IPS-18c (cell line): ENCODE measurements around the gene ZC3H7A.

Source experiments
- H3K4me3 ChIP-seq: 2 replicates; pipeline ENCODE4 v1.7.0; 2013; ENCODE audit warnings: low read depth, mild to moderate bottlenecking, low read length, moderate library complexity; ENCODE audit not compliant: insufficient read depth
- H3K9me3 ChIP-seq: one replicate; pipeline ENCODE4 v1.6.1; 2013; ENCODE audit warnings: mild to moderate bottlenecking, low read length, moderate library complexity; ENCODE audit not compliant: control insufficient read depth, insufficient read depth

The ZC3H7A gene

DNA sequence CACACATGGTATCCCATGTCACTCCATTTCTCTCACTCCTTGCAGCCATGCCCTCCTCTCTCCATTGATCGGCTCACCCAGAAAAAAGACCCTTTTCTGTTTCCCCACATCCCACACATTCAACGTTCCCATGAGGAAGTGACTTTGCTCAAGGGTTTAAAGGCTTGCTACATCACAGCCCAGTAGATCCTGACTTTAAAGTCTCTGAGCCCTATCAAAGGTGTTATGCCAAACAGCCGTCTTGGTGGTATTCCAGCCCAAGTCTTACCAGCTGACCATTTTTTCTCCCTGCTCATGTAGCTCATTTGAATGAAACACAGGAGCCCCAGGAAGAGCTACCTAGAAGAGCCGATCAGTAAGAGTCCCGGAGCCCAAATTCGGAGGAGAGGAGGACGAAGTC, 47.0 kb downstream of the ZC3H7A start:
- H3K9me3 ChIP-seq, result no peaks in the 10 kb centered on the region
- no peak overlapping the region for H3K4me3 ChIP-seq

DNA sequence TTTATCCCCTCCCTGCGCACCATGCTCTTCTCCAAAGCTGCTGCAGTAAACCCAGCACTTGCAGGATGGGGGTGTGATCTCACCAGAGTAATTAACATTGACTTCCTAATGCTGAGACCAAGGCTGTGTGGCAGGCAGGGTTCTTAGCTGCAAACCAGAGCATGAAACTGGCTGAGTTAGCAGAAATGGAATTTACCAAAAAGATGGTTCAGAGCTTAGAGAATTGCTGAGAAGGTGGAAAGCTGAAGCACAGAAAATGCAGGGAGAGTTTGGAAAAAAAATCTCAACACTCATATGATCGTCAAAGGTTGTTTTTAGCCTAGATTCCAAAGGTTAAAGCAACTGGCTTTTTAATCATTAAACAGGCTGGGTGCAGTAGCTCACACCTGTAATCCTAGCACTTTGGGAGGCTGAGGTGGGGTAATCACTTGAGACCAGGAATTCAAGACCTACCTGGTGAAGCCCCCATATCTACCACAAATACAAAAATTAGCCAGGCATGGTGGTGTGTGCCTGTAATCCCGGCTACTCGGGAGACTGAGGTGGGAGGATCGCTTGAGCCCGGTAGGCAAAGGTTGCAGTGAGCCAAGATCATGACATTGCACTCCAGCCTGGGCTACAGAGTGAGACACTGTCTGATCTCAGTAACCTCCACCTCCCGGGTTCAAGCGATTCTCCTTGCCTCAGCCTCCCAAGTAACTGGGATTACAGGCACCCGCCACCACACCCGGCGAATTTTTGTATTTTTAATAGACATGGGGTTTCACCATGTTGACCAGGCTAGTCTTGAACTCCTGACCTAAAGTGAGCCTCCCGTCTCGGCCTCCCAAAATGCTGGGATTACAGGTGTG, 48.4 kb downstream of the ZC3H7A start:
- Histone ChIP-seq H3K9me3 (no peaks in the 10 kb centered on the region), H3K4me3 (no peak overlapping the region)

DNA sequence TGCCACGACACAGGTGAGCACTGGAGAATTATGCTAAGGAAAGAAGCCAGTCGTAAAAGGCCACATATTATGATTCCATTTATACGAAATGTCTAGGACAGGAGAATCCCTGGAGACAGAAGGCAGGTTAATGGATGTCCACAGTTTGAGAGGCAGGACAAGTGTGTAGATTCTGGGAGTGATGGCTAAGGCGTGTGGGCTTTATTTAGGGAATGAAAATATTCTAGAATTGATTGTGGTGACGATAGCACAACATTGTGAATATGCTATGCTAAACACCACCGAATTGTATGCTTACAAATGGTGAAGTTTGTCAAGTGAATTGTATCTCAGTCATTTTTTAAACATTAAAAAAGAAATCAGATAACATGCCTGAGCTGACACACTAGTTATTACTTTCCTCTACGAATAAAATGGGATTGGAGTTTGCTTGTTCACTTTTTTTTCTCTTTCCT, 49.1 kb downstream of the ZC3H7A start:
- H3K4me3 ChIP-seq, result no peak overlapping the region
- no peaks in the 10 kb centered on the region for H3K9me3 ChIP-seq

DNA sequence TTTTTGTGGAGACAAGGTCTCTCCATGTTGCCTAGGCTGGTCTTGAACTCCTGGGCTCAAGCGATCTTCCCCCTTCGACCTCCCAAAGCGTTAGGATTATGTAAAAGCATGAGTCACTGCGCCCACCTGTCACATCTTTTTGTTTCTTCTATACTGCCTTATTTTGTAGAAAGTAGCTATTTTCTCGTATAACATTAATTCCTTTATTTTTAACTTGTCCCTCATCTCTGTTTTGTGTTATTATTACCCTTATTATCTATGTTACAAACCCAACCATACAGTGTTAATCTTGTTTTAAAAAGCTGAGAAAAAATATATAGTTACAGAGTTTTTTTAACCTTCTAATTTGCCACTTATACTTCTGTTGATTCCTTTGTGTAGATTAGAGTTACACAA, 53.0 kb downstream of the ZC3H7A start:
- no peak overlapping the region for H3K4me3 ChIP-seq
- H3K9me3 ChIP-seq, result no peaks in the 10 kb centered on the region

DNA sequence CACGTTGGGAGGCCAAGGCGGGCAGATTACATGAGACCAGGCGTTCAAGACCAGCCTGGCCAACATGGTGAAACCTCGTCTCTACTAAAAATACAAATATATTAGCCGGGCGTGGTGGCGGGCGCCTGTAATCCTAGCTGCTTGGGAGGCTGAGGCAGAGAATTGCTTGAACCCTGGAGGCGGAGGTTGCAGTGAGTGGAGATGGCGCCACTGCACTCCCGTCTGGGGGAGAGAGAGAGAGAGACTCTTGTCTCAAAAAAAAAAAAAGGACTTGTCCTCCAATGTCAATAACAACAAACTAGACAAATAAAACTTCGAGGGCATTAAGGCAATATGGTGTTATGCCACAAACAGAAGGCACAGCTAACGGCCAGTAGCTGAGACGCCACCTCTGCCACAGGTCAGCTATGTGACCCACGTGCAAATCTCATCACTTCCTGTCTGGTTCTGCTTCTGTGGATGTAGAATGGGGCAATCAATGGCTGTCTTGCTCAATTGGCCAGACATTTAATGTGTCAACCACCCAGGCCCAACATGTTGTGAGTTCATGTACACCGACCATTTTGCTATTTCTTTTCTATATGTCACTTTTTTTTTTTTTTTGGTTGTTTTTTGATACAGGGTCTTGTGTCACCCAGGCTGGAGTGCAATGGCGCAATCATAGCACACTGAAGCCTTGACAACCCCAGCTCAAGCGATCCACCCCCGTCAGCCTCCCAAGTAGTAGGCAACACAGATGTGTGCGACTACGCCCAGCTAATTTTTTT, 53.6 kb downstream of the ZC3H7A start:
- peak overlapping the region; percentile 93 for H3K4me3 ChIP-seq
- H3K9me3 ChIP-seq, result no peaks in the 10 kb centered on the region

DNA sequence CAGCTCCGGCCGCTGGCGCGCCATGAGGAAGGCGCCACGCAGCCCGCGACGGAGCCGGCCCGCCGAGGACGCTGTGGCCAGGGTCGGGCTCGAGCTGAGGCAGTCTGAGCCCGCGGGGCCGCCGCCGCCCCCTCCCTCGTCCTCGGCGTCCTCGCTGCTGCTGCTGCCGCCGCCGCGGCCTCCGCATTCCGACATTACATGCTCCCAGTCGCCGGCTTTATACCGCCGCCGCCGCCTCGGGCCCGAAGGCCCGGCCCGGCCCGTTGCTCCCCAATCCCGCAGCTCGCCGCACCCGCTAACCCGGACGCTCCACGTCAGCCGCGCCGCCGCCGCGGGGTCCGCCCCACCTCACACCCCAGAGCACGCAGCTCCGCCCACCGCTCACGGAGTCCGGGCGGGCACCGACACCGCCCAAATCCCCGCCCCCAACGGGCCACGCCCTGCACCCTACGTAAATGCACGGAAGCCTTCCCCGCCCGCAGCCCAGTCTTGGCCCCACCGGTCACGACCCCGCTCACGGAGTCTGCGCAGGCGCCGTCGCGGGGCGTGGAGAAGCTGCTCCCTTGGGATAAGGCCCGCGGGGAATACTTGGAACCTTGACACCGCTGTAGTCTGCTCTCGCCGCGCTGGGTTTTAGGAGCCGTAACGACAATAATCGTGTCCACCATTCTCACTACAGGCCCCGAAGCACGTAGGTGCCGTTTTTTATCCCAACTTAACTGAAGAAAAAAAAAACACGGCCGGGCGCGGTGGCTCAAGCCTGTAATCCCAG, 54.3 kb downstream of the ZC3H7A start, which contains the start of gene TXNDC11:
Gene TXNDC11 (minus strand): TSS at position 322 of the 772 bp plus-strand sequence. CDS start 127 bp downstream, at position 195.
- Histone ChIP-seq H3K4me3 (peak within 1 kb of the TSS; percentile 93), H3K9me3 (no peaks in the 10 kb centered on the region)

DNA sequence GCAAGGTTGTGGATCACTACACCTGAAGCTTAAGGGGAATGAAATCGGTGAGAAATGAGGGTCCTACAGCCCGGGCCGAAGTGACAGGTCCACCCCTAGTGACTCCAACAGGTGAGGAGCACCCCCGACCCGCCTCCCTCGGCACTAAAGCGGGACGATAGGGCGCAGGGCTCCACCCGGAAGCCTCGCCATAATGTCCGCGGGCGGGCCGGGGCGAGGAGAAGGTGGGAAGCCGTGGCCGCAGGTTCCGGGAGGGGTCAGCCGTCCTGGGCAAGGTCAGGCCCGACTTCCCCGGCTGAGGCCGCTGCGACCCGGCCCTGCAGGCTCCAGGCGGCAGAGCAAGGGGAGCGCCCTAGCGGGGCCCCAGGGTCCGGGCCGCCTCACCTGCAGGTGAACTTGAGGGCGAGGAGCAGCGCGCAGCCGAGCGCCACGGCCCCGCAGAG, 54.9 kb downstream of the ZC3H7A start:
- Histone ChIP-seq H3K4me3 (peak overlapping the region; percentile 93), H3K9me3 (no peaks in the 10 kb centered on the region)

DNA sequence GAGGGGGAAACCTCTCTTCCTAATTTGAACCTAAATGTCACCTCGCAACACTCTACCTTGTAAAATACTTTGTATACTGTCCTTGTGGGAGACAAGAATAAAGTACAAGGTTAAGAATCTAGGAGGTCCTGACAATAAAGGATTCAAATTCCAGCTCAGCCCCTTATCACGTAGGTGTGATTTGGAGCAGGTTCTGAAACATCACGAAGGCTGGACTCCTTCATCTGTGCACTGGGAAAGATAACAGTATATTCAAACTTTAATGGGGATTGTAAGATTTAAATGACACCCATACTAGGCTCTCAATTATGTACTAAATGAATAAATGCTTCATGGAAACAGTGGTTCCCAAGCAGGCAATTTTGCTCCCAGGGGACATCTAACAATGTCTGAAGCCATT, 56.5 kb downstream of the ZC3H7A start:
- Histone ChIP-seq H3K4me3 (no peak overlapping the region), H3K9me3 (no peaks in the 10 kb centered on the region)

DNA sequence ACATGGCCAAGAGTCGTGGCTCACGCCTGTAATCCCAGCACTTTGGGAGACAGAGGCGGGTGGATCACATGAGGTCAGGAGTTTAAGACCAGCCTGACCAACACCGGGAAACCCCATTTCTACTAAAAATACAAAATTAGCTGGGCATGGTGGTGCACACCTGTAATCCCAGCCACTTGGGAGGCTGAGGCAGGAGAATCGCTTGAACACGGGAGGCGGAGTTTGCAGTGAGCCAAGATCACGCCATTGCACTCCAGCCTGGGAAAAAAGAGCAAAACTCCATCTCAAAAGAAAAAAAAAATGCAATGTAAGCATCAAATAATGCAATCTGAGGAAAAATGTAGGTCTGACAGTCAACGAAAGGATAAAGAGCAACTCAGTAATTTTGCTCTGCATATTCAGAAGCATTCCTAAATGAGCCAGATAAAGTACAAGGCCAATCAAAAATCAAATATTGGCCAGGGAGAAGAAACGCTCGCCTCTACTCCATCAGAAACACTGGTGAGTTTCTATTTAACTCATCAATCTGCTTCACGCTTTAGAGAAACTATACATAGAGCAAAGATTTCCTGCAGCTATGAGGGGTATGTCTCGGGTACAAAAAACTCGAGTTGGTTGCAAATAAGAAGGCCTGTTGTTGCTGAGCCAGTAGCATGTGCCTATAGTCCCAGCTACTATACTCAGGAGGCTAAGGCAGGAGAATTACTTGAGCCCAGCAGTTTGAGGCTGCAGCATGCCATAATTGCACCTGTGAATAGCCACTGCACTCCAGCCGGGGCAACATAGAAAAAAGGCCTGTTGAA, 58.1 kb downstream of the ZC3H7A start:
- no peaks in the 10 kb centered on the region for H3K9me3 ChIP-seq
- no peak overlapping the region for H3K4me3 ChIP-seq

DNA sequence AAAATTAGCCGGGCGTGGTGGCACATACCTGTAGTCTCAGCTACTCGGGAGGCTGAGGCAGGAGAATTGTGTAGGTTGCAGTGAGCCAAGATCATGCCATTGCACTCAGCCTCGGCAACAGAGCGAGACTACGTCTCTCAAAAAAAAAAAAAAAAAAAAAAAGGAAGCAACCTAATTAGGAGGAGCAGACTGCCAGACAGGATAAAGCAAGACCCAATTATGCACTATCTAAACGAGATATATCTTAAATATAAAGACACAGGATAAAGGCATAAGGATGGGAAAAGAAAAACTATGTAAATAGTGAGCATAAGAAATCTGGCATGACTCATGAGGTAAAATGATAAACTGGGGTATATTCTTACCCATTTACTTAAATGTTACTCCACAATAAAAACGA, 59.3 kb downstream of the ZC3H7A start:
- Histone ChIP-seq H3K4me3 (no peak overlapping the region), H3K9me3 (no peaks in the 10 kb centered on the region)

DNA sequence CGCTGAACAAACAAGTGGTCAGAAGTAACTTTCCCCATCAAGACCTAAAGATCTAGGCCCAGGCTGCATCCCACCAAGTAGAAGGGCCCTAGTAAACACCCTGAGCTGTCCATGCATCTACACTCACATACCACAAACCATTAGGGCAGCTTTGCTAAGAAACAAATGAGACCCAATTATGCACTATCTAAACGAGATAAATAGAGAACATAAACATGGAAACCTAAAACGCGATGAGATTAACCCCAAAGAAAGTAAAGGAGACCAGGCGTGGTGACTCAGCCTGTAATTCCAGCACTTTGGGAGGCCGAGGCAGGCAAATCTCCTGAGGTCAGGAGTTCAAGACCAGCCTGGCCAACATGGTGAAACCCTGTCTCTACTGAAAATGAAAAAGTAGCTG, 60.2 kb downstream of the ZC3H7A start:
- H3K4me3 ChIP-seq, result no peak overlapping the region
- H3K9me3 ChIP-seq, result no peaks in the 10 kb centered on the region

DNA sequence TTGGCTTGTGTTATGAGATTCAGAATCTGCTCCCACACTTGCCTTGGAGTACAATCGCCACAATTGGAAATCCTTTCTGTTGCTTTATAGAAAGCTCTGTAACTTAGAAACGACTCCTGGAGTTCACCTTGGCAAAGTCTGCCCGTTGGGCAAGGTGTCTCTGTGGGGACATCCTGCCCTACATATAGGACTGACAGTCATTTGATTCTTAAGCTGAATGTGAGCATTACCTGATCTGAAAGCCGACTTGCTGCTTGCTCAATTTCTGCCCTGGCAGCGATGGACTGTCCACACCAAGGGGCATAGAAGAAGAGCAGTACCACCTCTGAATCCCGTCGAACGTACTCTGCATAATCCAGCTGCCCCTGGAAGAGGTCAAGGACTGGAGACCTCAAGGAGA, 61.3 kb downstream of the ZC3H7A start:
- Histone ChIP-seq H3K9me3 (no peaks in the 10 kb centered on the region), H3K4me3 (no peak overlapping the region)

DNA sequence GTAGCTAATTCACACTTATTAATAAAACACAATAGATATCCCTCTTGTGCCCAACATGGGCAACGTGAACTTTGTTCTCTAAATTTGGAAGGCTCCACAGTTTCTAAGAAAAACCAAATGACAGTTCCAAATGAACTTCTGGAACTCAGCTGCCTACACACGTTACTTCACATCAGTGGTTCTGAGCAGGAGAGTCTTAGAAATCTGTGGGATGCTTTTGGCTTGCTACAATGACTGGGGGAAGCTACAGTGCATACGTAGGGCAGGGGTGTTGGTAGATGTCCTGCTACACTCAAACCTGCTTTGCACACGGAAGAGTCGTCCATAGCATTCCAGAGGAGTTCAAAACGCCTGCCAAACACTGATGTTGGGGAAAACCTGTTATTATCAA, 62.4 kb downstream of the ZC3H7A start:
- no peaks in the 10 kb centered on the region for H3K9me3 ChIP-seq
- no peak overlapping the region for H3K4me3 ChIP-seq

DNA sequence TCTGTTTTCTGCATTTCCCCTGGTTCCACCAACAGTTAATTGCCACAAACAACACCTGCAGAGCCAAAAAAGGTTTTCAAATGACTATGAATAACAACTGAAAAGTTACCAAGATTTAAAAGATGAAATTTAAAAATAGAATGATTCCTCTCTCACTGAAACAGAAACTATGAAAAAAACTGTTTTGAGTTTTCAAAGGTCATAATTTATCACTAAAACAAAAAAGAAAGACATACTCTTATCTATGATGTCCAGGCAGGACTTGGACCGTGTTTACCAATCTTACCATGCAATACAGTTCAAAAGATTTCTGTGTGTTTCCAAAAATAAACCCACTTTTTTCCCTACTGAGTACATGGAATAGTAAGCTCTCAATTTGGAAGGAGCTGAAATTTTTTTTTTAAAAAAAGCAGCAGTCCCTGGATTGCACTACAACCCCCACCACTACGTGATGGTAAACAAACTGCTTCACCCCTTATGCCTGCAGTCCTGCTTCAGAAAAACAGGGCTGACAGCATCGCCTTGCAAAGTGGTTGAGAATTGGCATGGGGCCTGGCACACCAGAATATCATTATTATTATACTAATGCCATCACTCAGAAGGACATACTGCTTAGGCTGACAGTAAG, 62.9 kb downstream of the ZC3H7A start:
- H3K9me3 ChIP-seq, result no peaks in the 10 kb centered on the region
- H3K4me3 ChIP-seq, result no peak overlapping the region

DNA sequence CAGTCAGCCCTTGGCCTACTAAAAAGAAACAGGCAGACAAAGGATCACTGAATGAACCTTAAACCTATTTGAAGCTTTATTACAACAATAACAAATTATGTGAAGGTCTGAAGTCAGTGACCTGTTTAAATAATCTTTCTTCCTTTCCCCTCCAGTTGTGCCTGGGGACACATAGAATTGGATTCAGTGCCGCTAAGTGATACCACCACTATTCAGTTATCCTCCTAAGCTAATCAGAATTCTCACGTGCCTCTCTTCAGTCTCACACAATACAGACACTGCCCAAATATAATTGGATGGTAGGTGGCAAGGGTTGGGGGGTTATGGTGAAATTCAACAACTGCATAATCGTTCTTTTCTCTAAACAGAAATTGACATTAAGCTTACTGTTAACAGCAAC, 65.8 kb downstream of the ZC3H7A start:
- Histone ChIP-seq H3K9me3 (no peaks in the 10 kb centered on the region), H3K4me3 (no peak overlapping the region)

DNA sequence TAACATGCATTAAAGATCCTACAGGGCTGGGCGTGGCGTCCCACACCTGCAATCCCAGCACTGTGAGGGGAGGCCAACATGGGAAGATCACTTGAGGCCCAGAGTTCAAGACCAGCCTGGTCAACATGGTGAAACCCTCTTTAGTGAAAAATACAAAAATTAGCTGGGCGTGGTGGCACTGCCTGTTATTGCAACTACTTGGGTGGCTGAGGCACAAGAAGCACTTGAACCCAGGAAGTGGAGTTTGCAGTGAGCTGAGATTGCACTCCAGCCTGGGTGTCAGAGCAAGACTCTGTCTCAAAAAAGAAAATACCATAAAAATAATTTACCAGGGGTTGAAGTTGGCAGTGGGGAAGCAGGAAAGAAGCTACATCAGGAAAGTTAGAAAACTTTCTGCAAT, 67.3 kb downstream of the ZC3H7A start:
- Histone ChIP-seq H3K9me3 (no peaks in the 10 kb centered on the region), H3K4me3 (no peak overlapping the region)
